ENCODE measurements around the gene DNASE1L3. TPM values are rescaled to one million over a fixed set of nuclear protein-coding genes. Genes with fewer than 3 reads are reported as not detected.

The DNASE1L3 gene
- total and polyA plus RNA-seq, 2 of the 8 experiments (the other 6 are each of a cell fraction or from before 2014, with no cell fraction given) = not detected

GRCh38 chr3:58235970-58236369 is 25.2 kb upstream of the DNASE1L3 start (continued):
- TF ChIP-seq, protein P1, sequence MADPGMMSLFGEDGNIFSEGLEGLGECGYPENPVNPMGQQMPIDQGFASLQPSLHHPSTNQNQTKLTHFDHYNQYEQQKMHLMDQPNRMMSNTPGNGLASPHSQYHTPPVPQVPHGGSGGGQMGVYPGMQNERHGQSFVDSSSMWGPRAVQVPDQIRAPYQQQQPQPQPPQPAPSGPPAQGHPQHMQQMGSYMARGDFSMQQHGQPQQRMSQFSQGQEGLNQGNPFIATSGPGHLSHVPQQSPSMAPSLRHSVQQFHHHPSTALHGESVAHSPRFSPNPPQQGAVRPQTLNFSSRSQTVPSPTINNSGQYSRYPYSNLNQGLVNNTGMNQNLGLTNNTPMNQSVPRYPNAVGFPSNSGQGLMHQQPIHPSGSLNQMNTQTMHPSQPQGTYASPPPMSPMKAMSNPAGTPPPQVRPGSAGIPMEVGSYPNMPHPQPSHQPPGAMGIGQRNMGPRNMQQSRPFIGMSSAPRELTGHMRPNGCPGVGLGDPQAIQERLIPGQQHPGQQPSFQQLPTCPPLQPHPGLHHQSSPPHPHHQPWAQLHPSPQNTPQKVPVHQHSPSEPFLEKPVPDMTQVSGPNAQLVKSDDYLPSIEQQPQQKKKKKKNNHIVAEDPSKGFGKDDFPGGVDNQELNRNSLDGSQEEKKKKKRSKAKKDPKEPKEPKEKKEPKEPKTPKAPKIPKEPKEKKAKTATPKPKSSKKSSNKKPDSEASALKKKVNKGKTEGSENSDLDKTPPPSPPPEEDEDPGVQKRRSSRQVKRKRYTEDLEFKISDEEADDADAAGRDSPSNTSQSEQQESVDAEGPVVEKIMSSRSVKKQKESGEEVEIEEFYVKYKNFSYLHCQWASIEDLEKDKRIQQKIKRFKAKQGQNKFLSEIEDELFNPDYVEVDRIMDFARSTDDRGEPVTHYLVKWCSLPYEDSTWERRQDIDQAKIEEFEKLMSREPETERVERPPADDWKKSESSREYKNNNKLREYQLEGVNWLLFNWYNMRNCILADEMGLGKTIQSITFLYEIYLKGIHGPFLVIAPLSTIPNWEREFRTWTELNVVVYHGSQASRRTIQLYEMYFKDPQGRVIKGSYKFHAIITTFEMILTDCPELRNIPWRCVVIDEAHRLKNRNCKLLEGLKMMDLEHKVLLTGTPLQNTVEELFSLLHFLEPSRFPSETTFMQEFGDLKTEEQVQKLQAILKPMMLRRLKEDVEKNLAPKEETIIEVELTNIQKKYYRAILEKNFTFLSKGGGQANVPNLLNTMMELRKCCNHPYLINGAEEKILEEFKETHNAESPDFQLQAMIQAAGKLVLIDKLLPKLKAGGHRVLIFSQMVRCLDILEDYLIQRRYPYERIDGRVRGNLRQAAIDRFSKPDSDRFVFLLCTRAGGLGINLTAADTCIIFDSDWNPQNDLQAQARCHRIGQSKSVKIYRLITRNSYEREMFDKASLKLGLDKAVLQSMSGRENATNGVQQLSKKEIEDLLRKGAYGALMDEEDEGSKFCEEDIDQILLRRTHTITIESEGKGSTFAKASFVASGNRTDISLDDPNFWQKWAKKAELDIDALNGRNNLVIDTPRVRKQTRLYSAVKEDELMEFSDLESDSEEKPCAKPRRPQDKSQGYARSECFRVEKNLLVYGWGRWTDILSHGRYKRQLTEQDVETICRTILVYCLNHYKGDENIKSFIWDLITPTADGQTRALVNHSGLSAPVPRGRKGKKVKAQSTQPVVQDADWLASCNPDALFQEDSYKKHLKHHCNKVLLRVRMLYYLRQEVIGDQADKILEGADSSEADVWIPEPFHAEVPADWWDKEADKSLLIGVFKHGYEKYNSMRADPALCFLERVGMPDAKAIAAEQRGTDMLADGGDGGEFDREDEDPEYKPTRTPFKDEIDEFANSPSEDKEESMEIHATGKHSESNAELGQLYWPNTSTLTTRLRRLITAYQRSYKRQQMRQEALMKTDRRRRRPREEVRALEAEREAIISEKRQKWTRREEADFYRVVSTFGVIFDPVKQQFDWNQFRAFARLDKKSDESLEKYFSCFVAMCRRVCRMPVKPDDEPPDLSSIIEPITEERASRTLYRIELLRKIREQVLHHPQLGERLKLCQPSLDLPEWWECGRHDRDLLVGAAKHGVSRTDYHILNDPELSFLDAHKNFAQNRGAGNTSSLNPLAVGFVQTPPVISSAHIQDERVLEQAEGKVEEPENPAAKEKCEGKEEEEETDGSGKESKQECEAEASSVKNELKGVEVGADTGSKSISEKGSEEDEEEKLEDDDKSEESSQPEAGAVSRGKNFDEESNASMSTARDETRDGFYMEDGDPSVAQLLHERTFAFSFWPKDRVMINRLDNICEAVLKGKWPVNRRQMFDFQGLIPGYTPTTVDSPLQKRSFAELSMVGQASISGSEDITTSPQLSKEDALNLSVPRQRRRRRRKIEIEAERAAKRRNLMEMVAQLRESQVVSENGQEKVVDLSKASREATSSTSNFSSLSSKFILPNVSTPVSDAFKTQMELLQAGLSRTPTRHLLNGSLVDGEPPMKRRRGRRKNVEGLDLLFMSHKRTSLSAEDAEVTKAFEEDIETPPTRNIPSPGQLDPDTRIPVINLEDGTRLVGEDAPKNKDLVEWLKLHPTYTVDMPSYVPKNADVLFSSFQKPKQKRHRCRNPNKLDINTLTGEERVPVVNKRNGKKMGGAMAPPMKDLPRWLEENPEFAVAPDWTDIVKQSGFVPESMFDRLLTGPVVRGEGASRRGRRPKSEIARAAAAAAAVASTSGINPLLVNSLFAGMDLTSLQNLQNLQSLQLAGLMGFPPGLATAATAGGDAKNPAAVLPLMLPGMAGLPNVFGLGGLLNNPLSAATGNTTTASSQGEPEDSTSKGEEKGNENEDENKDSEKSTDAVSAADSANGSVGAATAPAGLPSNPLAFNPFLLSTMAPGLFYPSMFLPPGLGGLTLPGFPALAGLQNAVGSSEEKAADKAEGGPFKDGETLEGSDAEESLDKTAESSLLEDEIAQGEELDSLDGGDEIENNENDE (IDR thresholded peaks at IDR 0.05; ENCODE audit: insufficient replicate concordance, low read length) = no peak
- no peak for TF ChIP-seq ASH2L (IDR thresholded peaks at IDR 0.05; ENCODE audit: low read length)

Data from H1 (cell line).